ENCODE results near the gene GALNT11.
"Not testable (repeated sequence)": the region's sequence is repeated elsewhere in the genome, so short reads cannot be mapped to it uniquely, and the experiment has no call there.

The GALNT11 gene

DNA sequence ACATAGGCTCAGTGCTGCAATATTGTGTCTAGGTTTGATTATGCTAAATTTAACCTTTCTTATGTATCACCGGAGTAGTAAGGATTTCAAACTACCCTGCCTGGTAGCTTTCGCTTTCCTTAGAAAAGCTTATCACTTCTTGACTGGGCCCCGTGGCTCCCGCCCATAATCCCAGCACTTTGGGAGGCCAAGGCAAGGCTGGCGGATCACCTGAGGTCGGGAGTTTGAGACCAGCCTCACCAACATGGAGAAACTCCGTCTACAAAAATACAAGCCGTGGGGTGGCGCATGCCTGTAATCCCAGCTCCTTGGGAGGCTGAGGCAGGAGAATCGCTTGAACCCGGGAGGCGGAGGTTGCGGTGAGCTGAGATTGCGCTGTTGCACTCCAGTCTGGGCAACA, 49.9 kb downstream of the GALNT11 start:
- DNase-seq (ENCODE audit: low read depth) = not testable (repeated sequence)

DNA sequence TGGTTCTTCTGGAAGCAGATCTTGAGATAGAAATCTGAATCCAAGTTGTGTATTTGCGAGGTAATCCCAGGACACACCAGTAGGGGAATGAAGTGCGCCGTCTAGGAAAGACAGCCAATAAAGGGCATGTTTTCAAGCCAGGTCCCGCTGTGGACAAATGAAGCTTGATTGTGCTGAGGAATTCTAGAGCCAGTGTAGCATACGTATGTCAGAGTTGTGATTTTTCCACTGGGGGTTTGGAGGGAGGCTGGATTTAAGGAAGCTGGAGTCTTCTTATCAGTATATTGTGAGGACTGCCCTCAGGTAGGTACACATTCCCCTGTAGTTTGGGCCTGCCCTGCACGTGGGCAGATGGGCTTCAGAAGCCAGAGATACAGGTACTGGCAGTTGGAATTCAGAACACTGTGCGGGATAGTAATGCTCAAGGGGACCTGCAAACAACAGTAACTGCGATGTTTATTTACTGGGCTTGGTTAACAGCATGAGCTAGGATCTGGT, 50.9 kb downstream of the GALNT11 start:
- no peak for DNase-seq (ENCODE audit: low read depth)

DNA sequence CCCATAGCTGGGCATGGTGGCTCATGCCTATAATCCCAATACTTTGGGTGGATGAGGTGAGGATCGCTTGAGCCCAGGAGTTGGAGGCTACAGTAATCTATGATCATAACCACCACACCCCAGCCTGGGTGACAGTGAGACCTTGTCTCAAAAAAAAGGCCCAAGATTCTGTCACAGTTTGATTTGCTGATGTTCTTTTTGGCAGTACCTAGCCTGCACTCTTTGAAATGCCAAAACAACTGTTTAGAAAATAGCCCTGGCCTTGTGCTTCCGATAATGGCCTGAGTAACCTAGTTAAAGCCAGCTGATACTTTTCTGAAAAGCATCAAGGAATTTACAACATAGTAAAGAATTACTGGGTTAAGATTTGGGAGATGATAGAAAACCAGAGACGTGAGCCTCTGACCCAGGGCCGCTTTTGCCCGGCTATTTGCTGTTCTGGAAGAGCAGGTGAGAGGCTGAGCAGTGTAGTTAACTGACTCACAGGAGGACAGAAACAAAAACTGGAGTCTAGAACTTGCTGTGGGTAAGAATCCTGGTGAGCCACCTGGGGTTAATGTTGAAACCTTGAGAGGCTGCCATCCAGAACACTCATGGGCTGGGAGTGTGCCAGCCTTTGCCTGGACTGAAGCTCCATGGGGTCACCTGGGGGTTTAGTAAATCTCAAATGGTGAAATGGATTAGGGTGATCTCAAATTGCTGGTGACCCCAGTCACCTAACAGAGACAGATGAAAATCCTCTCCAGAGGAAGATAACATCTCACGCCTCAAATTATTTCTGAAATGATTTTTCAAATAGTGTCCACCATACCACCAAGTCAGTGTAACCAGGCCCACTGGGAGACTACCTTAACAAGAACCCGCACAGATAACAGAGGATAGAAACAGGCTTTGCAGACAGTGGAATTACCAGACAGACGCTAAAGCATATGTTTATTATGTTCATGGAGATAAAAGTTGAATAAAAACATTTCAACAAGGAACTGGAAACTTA, 51.8 kb downstream of the GALNT11 start:
- DNase-seq (ENCODE audit: low read depth) = no peak

DNA sequence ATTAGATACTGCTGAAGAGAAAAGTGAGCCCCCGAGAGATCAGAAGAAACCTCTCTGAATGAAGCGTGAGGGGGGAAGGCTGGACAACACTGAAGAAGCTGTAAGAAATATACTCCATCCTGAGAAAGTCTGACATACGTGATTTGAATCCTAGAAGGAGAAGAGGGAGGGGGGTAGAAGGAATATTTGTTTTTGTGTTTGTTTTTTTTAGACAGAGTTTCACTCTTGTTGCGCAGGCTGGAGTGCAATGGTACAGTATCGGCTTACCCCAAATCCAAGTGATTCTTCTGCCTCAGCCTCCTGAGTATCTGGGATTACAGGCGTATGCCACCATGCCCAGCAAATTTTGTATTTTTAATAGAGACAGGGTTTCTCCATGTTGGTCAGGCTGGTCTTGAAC, 52.6 kb downstream of the GALNT11 start:
- DNase-seq (ENCODE audit: low read depth) = no peak

DNA sequence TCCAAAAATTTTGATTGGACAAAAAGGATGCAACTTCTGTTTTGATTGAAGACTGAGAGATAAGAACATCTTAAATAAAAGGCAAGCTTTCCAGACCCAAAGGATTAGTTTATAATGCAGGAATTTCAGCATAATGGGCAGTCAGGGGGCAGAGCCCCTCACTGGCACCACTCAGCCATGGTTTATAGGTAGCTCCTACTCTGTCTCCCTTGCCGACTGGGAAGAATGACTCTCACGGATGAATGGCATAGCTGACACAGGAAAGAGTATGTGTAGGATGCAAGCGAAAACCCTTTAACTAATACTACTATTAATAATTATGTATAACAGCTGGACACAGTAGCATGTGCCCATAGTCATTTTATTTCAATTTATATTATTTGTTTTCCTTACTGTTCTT, 53.3 kb downstream of the GALNT11 start:
- DNase-seq (ENCODE audit: low read depth) = no peak

DNA sequence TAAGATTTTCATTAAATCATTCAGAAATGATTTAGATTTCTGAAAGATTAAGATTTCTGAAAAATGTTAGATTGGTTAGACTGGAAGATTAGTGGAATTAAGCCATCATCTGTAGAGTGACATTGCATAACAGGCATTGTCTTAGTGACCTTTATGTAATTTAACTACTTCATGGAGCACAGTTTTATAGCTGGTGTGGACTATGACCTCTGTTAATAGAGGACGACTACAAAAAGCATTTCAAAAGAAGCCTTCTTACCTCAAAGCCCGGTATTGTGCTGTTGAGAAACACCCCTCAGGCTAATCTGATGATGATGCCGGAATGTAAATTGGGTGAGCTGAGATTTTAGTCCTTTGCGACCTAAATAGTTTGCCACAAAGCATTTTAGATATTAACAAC, 55.6 kb downstream of the GALNT11 start:
- DNase-seq (ENCODE audit: low read depth) = no peak

DNA sequence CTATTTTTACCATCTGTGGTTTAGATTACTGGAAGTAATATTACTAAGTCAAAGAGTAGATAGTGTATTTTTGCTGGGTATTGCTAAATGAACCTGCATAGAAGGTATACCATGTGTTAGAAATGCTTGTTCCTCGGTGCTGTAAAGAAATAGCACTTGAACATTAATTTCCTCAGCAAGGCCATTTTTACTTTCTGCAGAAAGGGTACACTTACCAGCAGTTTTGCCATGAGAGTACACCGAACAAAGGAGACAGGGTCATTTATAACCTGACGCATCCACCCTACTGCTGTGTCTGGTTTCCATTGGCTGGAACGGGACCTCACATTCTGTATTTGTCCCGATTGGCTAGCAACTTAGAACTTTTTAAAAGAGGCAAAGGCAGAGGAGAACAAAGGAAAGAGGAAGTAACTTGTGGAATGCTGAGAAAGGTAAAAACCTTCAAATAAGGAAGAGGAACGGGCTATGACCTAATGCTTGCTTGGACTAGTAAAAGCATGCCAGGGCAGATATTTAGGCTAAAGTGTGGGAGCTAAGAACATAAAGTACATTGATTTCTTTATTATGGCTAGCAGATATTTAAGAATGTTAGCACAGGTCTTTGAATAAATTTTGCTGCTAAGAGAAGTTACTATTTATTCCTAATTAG, 56.7 kb downstream of the GALNT11 start:
- not testable (repeated sequence) for DNase-seq (ENCODE audit: low read depth)

DNA sequence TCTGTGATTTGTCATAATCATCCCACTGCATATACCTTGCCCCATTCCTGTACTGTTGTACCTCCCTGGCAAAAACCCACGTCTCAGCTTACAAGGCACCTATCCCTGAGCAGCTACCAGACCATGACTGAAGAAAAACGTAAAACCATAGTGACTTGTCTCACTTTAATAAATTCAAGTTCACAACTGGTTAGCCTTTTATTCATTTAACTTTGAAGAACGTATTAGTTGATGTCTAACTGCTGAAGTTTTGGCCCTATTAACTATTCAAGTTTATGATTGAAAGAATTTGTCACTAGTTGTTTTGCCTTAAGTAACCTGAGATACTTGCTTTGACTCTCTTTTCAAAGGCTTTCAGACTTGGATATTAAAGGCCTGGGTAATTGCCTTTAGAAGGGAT, 59.7 kb downstream of the GALNT11 start:
- no peak for DNase-seq (ENCODE audit: low read depth)

DNA sequence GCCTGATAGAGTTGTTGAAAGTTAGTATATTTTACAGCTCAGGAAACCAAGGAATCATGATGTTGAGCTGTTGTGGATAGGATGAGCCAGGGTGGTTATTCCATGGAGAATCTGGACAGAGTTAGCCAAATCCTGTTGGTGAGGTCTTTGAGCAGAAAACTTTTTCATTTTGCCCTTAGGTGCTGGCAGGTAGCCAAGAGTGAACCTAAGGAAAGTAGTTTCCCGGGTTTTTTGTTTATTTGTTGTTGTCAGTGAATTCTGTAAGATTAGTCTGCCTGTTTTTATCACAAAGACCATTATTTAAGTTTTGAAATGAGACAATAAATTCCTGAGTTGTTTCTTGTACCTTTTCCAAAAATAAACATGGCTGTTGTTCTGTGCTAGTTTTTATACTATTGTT, 61.0 kb downstream of the GALNT11 start:
- no peak for DNase-seq (ENCODE audit: low read depth)

DNA sequence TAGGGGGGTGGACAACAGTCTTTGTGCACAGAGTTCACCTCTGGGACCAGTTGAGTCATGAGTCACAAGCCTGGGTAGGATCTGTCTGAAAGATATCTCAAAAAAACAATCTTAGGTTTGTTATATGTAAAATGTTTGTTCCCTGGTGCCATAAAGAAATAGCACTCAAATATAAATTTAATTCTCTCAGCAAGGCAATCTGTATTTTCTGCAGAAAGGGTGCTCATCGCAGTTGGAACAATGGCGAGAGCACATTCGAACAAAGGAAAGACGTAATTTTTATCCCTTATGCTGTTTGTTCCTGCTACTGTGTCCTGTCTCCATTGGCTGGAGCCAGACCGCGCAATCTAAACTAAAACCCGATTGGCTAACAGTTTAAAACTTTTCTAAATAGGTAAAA, 63.7 kb downstream of the GALNT11 start:
- DNase-seq (ENCODE audit: low read depth) = no peak

DNA sequence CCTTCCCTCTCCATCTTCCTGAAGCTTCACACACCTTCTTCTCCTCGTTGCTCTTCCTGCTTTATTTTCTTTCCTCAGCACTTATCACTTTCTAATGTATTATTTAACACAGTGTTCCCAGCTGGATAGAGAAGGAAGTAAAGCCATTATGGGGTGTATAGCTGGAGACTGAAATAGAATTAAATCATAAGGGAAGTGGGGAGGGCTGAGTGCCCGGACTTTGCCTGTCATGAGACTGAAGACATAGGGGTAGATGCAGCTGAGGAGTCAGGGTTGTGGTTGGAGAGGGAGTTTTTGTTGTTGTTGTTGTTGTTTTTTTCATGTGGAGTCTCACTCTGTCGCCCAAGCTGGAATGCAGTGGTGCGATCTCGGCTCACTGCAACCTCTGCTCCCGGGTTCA, 65.3 kb downstream of the GALNT11 start:
- no peak for DNase-seq (ENCODE audit: low read depth)

DNA sequence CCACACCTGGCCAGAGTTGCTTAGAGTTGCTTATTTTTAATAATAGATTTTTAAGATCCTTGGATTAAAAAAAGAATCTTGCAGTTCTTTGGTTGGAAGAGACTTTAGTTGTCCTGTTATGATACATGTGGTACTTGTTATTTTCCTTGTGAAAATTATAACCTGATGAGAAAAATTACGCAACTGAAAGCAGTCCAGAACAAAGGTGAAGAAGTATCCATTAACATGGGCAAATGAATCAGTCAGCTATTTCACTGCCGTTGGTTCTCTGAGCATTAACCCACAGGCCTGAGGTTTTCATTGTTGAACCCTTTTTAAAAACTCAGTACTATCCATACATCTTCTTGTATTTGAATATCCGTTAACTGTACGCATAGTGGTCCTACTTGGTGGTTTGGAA, 68.2 kb downstream of the GALNT11 start:
- DNase-seq (ENCODE audit: low read depth) = no peak

DNA sequence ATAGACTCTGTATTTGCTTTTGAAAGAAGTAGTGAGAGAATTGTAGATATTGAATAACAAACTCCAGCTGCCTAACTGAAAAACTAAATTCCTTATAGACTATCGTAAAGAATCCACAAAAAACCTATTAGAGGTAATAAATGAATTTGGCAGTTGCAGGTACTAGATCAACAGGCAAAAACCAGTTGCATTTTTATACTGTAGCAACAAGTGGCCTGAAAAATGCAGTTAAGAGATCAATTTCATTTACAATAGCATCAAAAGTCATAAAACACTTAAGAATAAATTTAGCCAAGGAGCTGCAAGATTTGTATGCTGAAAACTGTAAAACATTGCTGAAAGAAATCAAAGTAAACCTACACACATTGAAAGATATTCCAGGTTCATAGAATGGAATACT, 70.3 kb downstream of the GALNT11 start:
- DNase-seq (ENCODE audit: low read depth) = no peak

DNA sequence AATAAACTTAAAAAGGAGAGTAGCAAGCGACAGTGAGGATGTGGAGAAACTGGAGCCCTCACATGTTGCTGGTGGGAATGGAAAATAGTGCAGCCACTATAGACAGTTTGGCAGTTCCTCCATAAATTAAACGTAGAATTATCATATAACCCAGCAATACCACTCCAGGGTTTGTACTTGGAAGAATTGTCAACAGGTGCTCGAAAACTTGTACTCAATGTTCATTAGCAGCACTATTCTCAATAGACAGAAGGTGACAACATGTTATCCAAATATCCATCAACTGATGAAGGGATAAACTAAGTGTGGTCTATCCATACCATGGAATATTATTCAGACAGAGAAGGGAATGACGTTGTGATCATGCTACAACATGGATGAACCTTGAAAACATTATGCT, 71.9 kb downstream of the GALNT11 start:
- no peak for DNase-seq (ENCODE audit: low read depth)

DNA sequence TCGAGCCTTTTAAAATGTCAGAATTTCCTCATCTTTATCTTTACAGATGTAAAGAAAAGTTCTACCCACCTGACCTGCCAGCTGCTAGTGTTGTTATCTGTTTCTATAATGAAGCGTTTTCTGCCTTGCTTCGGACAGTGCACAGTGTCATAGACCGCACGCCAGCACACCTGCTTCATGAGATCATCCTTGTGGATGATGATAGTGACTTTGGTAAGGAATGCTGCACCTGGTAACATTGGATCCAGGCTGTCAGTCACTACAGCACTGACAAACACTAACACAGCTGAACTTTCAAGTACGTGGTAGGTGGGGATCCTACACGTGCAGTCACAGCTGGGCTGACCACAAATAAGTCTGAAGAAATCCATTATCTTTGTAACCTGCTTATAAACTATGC, 77.6 kb downstream of the GALNT11 start:
- DNase-seq (ENCODE audit: low read depth) = no peak

DNA sequence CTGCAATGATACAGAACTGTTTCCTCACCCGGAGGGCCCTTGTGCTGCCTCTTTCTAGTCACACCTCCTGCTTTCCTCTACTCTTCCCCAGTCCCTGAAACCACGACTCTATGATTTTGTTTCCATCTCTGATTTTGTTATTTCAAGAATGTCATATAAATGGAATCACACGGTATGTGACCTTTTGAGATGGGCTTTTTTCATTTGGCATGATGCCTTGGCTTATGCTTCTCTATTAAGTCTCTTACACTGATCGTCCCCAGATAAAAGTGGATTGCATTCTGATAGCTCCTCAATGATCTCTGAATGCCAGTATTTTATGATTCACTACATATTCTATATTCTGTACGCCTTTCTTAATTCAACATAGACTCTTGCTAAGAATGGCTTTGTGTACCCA, 78.2 kb downstream of the GALNT11 start:
- no peak for DNase-seq (ENCODE audit: low read depth)

DNA sequence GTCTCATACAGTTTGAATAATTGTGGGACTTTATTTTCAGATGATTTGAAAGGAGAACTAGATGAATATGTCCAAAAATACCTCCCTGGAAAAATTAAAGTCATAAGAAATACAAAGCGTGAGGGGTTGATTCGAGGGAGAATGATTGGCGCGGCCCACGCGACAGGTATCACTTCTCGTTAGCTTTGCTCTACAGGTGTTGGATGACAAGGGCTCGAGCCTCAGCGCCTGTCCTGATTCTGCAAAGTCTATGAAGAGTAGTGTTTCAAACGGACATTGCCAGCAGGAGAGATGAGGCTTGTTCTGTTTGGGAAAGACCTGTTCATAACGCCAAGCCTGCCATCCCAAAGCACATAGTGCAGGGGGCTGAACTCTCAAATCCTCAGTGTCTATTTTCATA, 79.7 kb downstream of the GALNT11 start:
- no peak for DNase-seq (ENCODE audit: low read depth)

DNA sequence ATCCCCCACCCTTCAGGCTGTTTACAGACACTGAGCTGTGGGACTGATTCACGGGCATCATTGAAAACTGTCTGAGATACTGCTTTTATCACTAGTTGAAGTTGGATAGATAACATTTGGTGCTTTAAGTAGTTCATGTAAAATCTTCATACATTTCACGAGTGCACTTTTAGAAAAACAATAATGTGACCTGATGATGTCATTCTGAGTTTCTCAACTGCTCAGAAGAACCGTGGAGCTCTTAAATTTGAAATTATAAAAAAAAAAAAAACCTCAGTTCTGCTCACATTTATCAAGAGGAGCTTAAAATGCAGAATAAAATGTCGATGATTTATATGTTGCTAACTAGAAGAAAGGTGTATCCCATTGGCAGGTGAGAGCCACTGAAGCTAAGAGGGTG, 81.5 kb downstream of the GALNT11 start:
- DNase-seq (ENCODE audit: low read depth) = no peak

DNA sequence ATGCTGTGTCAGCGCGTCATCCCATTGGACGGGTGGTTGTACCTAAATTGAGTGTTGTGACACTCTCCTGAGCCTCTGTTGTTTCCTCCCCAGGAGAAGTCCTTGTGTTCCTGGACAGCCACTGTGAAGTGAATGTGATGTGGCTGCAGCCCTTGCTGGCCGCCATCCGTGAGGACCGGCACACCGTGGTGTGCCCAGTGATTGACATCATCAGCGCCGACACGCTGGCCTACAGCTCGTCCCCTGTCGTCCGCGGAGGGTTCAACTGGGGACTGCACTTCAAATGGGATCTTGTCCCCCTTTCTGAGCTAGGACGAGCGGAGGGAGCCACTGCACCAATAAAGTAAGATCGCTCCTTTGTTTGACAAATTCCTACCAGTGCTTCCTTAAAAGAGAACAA, 82.5 kb downstream of the GALNT11 start:
- DNase-seq (ENCODE audit: low read depth) = no peak

DNA sequence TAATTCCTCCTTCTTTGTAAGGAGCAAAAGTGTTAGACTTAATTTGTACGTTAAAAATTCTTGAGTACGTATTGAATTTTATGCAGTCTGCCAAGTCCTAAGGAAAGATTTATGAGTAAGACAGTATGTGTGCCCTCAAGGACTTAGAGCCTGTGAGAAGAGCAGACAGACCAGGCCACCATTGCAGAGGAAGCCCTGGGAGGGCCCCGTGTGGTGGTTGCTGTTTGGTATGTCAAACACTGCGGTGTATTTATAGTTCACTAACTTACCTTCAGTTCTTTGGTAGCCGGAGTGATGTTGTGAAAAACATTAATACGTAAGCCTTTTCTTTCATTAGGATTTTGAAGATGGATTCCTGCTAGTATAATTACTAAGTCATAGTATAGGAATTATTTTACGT, 82.9 kb downstream of the GALNT11 start:
- no peak for DNase-seq (ENCODE audit: low read depth)

DNA sequence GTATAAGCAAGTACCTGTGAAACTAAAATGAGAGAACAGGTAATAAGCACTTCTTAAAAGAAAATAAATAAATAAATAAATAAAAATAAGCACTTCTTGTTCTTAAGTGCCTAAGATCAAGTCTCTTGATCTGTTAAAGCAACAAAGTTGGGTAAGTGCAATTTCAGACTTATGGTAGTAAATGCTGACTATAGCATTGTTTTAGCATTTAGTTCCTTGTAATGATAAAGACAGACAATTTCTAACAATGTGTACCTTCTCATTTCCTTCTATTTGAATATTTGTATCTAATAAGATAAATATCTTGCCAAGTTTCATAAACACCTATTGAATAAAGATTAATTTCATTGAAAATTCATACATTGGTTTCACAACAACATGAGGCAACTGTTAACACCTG, 87.4 kb downstream of the GALNT11 start:
- DNase-seq (ENCODE audit: low read depth) = no peak

DNA sequence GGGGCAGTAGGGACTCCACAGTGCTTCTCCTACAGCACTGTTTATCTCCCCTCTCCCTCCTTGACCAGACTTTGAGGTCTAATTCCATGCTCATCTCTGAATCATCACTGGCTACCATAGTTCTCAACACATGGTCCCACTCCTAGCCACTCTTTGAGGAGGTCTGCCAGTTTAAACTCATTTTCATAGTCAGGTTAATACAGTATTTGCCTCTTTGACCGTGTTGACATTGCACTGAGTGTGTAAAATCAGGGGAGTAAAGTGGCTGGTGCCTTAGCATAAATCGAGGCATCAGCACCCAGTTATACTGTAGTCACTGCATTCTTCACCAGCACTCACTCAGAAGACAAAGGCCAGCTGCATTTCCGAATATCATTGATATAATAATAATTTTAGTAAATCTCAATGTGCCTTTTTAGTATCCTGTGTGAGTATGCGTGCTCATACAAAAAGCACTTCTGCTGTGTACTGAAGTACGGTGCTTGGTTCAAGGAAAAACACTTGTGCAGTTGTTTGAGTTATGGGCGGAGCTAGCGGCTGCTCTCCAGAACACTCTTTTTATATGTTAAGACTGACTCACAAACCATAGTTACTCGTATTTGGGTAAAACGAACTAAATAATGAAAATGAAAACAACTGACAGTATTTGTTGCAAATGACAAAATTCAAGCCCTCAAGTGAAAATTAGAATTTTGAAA, 89.7 kb downstream of the GALNT11 start:
- no peak for DNase-seq (ENCODE audit: low read depth)

DNA sequence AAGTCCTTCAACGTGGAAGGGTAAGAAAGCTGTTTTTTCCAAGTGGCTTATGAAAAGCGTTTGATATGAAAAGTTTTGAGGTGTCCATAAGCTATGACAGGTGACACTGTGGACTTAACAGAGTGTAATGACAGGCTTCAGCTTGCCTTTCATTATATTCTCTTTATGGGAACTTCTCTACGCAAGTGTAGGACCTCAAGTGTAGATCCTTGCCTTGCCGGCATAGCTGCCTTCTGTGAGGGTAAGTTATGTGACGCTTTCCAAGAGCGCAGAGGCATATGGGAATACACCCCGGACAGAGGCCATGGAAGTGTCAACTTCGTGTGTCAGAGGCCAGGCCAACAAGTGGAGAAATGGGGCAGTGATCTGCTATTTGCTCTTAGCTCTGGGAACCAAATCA, 91.9 kb downstream of the GALNT11 start:
- DNase-seq (ENCODE audit: low read depth) = no peak

Measured in stimulated activated CD4-positive, alpha-beta T cell treated with anti-CD3 and anti-CD28 coated beads, Interleukin-2, amount 100 ng/mL, for 4 hours (primary cell).